Ascending aorta (tissue), 2 donors: ENCODE results near the gene COX10. TPM values are rescaled to one million over a fixed set of nuclear protein-coding genes. Genes with fewer than 3 reads are reported as not detected.

ENCODE experiments used
- DNase-seq, 2 donors: peaks; one replicate each; pipeline ENCODE4 v3.0.0-alpha.2; 2019; ENCODE audit warnings: low spot score in 2 of 2
- H3K27ac ChIP-seq, 2 donors: fragments of 200-600 bp; sonication (generic); one replicate each; pipeline ENCODE4 v1.5.1; 2016 to 2017; ENCODE audit warnings: mild to moderate bottlenecking in 1 of 2
- H3K27me3 ChIP-seq: fragments of 200-600 bp; sonication (generic); one replicate; pipeline ENCODE4 v1.5.1; 2017
- H3K36me3 ChIP-seq, 2 donors: fragments of 200-600 bp; sonication (generic); one replicate each; pipeline ENCODE4 v1.5.1; 2016
- H3K4me1 ChIP-seq, 2 donors: fragments of 200-600 bp; sonication (generic); one replicate each; pipeline ENCODE4 v1.5.1; 2016 to 2017; ENCODE audit warnings: mild to moderate bottlenecking in 1 of 2
- H3K4me3 ChIP-seq, 2 donors: fragments of 200-600 bp; sonication (generic); one replicate each; pipeline ENCODE4 v1.5.1; 2016 to 2017; ENCODE audit warnings: mild to moderate bottlenecking in 1 of 2
- H3K9me3 ChIP-seq, 2 donors: fragments of 200-600 bp; sonication (generic); one replicate each; pipeline ENCODE4 v1.5.1; 2016
- intact Hi-C: fragments of 100-400 bp; cut with DNase I; formaldehyde crosslinking; loops from one replicate; pipeline ENCODE4 v1.15.1; 2023
- total RNA-seq: library from RNA; depleted of rRNA; stranded (reverse); fragments of >200 nt; gene quantifications from one replicate; pipeline ENCODE4 v1.1.0, GENCODE V29; 2016
- TF ChIP-seq, protein P1 (sequence below), 3 experiments: fragments of 200-600 bp in 2 of 3; fragments of 450-650 bp in 1 of 3; sonication (generic) in 2 of 3; IDR thresholded peaks; one replicate each; pipeline ENCODE4 v1.5.1; 2016 to 2019; ENCODE audit warnings: antibody characterized with exemption in 3 of 3, mild to moderate bottlenecking in 1 of 3, moderate library complexity in 1 of 3

COX10 gene
- total RNA-seq, 1 donor from 2014 or later: 6.4 TPM

DNA sequence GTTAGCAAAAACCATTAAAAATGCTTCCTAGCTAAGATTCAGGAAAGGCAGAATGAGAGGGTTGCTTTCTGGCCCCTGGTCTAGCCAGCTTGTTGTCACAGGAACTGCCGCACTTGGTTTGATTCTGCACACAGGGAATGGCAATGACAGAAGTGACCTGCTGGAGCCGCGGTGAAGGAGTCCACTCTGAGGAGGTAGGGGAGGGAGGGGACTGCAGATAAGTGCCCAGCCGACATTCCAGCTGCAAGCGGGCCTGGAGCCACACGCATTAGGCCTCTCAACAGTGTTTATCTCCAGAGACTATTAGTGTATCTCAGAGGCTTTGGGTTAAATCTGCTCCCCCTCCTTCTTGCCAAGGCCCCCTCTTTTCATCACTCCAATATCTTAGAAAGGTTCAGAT, 128.7 kb downstream of the COX10 start:
- Histone ChIP-seq H3K4me3 (no peak overlapping the region), H3K4me1 (no peaks in the 10 kb centered on the region), H3K27ac (no peak overlapping the region), H3K9me3 (no peaks in the 10 kb centered on the region), H3K27me3 (no peaks in the 10 kb centered on the region), H3K36me3 (peaks cover 0 to 4% of the 10 kb centered on the region in 2 donors)
- intact Hi-C loops: no loop called here
- DNase-seq: no peak
- TF ChIP-seq, protein P1, sequence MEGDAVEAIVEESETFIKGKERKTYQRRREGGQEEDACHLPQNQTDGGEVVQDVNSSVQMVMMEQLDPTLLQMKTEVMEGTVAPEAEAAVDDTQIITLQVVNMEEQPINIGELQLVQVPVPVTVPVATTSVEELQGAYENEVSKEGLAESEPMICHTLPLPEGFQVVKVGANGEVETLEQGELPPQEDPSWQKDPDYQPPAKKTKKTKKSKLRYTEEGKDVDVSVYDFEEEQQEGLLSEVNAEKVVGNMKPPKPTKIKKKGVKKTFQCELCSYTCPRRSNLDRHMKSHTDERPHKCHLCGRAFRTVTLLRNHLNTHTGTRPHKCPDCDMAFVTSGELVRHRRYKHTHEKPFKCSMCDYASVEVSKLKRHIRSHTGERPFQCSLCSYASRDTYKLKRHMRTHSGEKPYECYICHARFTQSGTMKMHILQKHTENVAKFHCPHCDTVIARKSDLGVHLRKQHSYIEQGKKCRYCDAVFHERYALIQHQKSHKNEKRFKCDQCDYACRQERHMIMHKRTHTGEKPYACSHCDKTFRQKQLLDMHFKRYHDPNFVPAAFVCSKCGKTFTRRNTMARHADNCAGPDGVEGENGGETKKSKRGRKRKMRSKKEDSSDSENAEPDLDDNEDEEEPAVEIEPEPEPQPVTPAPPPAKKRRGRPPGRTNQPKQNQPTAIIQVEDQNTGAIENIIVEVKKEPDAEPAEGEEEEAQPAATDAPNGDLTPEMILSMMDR (IDR thresholded peaks at IDR 0.05): no peak

DNA sequence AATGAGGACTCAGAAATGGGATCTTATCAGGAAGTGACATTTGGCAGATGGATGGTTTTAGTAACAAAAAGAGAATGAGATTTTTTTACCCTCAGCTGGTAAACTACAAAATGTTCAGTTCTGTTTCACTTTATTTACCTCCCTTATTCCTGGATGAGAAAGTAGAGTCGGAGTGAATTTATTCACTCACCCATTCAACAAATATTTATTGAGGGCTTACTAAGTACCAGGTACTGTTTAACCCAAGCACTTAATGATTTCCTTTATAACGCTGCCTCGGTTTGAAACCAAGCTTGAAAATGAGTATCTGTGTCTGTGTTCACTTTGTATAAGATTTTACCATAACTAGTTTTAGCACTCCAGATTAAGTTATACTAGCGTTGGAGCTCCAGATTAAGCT, 129.3 kb downstream of the COX10 start:
- TF ChIP-seq, protein P1 (IDR thresholded peaks at IDR 0.05): no peak
- H3K9me3 ChIP-seq: no peaks in the 10 kb centered on the region
- no peaks in the 10 kb centered on the region for H3K4me1 ChIP-seq
- DNase-seq: no peak
- no peak overlapping the region for H3K4me3 ChIP-seq
- intact Hi-C loops: no loop called here
- H3K27ac ChIP-seq: no peak overlapping the region
- no peaks in the 10 kb centered on the region for H3K27me3 ChIP-seq
- peaks cover 0 to 4% of the 10 kb centered on the region in 2 donors for H3K36me3 ChIP-seq

DNA sequence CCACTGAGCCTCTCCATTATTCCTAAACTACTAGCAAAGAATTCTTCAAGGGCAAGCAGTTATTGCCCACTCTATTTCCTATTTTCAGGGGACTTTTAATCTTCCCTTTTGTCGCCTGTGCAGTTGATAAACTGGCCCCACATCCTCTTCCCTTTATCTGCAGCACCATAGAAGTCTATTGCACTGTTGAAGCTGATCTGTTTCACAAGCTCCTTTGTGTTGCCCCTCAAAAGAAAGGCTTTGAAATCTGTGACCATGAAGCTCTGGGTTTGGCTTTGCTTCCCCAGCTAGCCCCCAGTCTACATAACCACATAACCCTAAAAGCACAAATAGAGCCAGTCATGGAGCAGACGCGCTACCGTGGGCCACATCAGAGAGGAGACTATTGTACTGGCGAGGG, 130.3 kb downstream of the COX10 start:
- Histone ChIP-seq H3K4me3 (no peak overlapping the region), H3K36me3 (peaks cover 0 to 4% of the 10 kb centered on the region in 2 donors), H3K4me1 (no peaks in the 10 kb centered on the region), H3K27me3 (no peaks in the 10 kb centered on the region), H3K9me3 (no peaks in the 10 kb centered on the region), H3K27ac (no peak overlapping the region)
- DNase-seq: no peak
- TF ChIP-seq, protein P1 (IDR thresholded peaks at IDR 0.05): no peak
- intact Hi-C loops: no loop called here

DNA sequence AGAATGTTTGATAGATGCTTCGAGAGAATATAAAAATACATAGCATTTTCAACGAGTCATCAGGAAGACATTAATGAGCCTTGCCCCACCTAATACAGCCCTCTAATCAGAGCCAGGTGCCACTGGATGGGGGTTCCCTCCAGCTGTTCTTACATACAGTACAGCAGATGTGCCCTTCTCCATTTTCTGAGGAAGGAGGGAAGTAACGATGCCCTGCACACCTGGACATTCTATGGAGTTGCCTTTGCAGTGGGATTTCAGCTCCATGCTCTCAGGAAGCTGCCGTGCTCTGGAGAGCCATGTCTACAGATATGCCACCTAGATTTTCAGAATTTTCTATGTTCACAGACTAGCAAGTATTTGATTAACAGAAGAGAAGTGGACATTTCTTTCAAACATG, 131.1 kb downstream of the COX10 start:
- H3K9me3 ChIP-seq: no peaks in the 10 kb centered on the region
- H3K27ac ChIP-seq: no peak overlapping the region
- H3K4me1 ChIP-seq: no peaks in the 10 kb centered on the region
- H3K4me3 ChIP-seq: no peak overlapping the region
- H3K27me3 ChIP-seq: no peaks in the 10 kb centered on the region
- TF ChIP-seq, protein P1 (IDR thresholded peaks at IDR 0.05): no peak
- H3K36me3 ChIP-seq: peaks cover 0 to 4% of the 10 kb centered on the region in 2 donors
- DNase-seq: no peak
- intact Hi-C loops: no loop called here

DNA sequence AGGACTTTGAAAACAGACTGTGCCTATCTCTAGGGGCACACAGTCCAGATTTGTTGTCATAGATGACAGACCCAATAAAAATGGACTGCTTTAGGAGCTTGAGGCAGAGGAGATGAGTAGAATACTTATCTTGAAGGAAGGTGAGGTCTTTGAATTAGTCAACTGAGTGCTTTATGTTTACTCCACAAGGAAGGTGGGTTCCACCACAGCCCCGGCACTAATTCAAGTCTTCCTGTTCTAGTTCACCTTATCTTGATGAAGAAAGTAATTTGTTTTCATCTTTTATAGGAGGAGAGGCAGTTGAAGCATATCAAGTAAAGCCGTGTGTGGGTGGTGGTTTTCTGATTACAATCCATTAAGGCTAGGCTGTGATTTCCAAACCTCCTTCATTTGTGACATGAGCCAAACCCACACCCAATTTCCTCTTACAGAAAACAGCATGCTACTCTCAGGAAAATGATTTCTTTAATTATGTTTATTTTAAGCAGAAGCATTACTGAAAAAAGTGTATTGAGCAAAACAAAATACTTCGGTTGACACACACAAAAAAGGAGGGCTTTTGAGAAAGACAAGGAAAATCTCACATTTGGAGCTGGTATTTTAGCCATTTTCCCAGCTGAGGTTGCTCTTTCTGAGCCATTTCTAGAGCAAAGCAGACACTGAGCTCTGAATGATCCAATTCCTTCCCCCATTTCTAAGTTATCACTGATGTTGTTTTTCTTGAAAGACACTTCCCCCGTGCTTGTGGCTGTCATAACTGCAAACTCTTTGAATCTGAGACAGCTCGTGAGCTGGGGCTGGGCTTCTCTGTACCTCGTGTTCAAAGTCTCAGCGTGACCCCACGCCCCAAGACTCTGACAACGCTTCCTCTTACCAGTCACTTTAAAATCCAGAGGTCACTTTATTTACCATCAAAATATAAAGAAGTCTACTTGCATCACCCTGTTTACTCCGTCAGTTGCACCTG, 132.0 kb downstream of the COX10 start:
- Histone ChIP-seq H3K4me3 (no peak overlapping the region), H3K4me1 (no peaks in the 10 kb centered on the region), H3K27me3 (no peaks in the 10 kb centered on the region), H3K9me3 (no peaks in the 10 kb centered on the region), H3K27ac (no peak overlapping the region), H3K36me3 (peaks cover 0 to 2% of the 10 kb centered on the region in 2 donors)
- intact Hi-C loops: no loop called here
- TF ChIP-seq, protein P1 (IDR thresholded peaks at IDR 0.05): no peak
- DNase-seq: no peak
